HAP-1 (cell line): ENCODE data around the gene UGT1A1.
"Not testable (repeated sequence)": the region's sequence is repeated elsewhere in the genome, so short reads cannot be mapped to it uniquely, and the experiment has no call there.

Experiments used
- DNase-seq, 2 experiments: peaks; one replicate each; pipeline ENCODE4 v3.0.0-alpha.2; 2016 to 2020; ENCODE audit warnings: low spot score in 2 of 2
- H3K27me3 ChIP-seq: fragments of 250-450 bp; sonication (Bioruptor Pico); 2 replicates; pipeline ENCODE4 v1.5.1; 2020; ENCODE audit warnings: low read depth, mild to moderate bottlenecking, moderate library complexity
- H3K36me3 ChIP-seq: fragments of 250-450 bp; sonication (Bioruptor Pico); replicated peaks from 2 replicates; pipeline ENCODE4 v1.5.1; 2020; ENCODE audit warnings: mild to moderate bottlenecking
- H3K4me1 ChIP-seq: fragments of 250-450 bp; sonication (Bioruptor Pico); 2 replicates; pipeline ENCODE4 v1.5.1; 2020; ENCODE audit warnings: mild to moderate bottlenecking
- H3K4me3 ChIP-seq: fragments of 250-450 bp; sonication (Bioruptor Pico); 2 replicates; pipeline ENCODE4 v1.5.1; 2020; ENCODE audit warnings: mild to moderate bottlenecking, moderate library complexity
- H3K9me3 ChIP-seq: fragments of 250-450 bp; sonication (Bioruptor Pico); 2 replicates; pipeline ENCODE4 v1.5.1; 2020; ENCODE audit warnings: mild to moderate bottlenecking, moderate library complexity
- in situ Hi-C: fragments of 300-500 bp; cut with MboI; formaldehyde crosslinking; loops from 3 replicates; pipeline ENCODE4 v1.14.3; 2020; ENCODE audit warnings: low sequenced_read_pairs, inconsistent platforms, mixed read lengths

The UGT1A1 gene

GRCh38 chr2:233760043-233760442 is at the start of gene UGT1A1:
Gene UGT1A1, plus strand, starts transcription at chr2:233760270. Its CDS starts 18 bp downstream, at chr2:233760288.
- Histone ChIP-seq H3K36me3 (no peaks in the 10 kb centered on the region), H3K9me3 (no peaks in the 10 kb centered on the region)
- in situ Hi-C loops: no loop called here

DNA sequence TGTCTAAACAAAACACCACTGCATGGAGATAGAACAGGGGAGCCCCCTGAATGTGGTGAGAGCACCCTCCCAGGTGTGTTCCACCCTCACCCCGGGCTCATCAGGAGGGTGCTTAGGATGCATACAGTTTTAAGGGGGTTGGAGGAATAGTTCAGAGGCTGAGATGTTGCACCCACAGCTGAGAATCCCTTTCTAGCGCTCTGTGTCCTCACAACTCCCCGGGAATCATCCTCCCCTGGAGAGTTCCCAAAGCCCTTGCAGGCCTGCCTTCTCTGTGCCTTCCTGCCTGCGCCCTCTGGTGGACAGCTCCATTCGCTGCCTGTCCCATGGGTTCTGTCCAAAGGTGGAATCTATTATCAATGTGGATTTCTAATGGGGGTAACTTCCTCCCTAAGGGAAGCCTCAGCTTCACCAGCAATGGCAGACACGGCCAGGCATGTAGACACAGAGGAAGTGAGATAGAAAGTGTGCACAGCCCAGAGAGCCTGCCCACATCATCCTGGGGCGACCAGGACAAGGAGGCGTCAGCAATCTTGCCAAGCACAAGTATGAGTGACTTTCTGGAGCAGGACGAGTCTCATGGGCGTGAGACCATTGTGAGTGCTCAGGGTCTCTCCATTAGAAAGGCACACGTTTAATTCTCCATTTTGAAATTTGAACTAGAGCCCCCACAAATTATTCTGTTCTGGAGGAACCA is 48.6 kb upstream of the UGT1A1 start:
- H3K36me3 ChIP-seq: no peaks in the 10 kb centered on the region
- no peak overlapping the region for H3K4me3 ChIP-seq
- H3K9me3 ChIP-seq: no peaks in the 10 kb centered on the region
- H3K27me3 ChIP-seq: no peaks in the 10 kb centered on the region
- H3K4me1 ChIP-seq: peaks cover 23% of the 10 kb centered on the region
- in situ Hi-C loops: loop anchor here (10.0 kb wide), 1 partner anchor 227 kb away; no protein-coding TSS in a partner anchor
- DNase-seq: peak; percentile 87 to 96

More at GRCh38 chr2:233760043-233760442, at the start of gene UGT1A1:
- Histone ChIP-seq H3K4me3 (no peak within 1 kb of the TSS), H3K4me1 (no peaks in the 10 kb centered on the region), H3K27me3 (peaks cover 12% of the 10 kb centered on the region; the same call in 1 of the 2 replicates)
- DNase-seq: no peak

- Histone ChIP-seq H3K9me3 (no peaks in the 10 kb centered on the region), H3K36me3 (no peaks in the 10 kb centered on the region), H3K4me1 (peaks cover 23% of the 10 kb centered on the region), H3K27me3 (no peaks in the 10 kb centered on the region), H3K4me3 (no peak within 1 kb of the TSS)
- no peak for DNase-seq
- in situ Hi-C loops: loop anchor here (10.0 kb wide), 1 partner anchor 228 kb away; no protein-coding TSS in a partner anchor
Measured at GRCh38 chr2:233712611-233713261, 47.3 kb upstream of the UGT1A1 start, which contains the start of gene UGT1A5. Gene UGT1A5, plus strand, starts transcription at chr2:233712907. Its CDS starts 85 bp downstream, at chr2:233712992.

- Histone ChIP-seq H3K9me3 (no peaks in the 10 kb centered on the region), H3K4me3 (no peak overlapping the region), H3K27me3 (no peaks in the 10 kb centered on the region), H3K4me1 (peaks cover 20% of the 10 kb centered on the region), H3K36me3 (no peaks in the 10 kb centered on the region)
- in situ Hi-C loops: loop anchor here (10.0 kb wide), 1 partner anchor 228 kb away; no protein-coding TSS in a partner anchor
- DNase-seq: no peak
Measured at GRCh38 chr2:233713262-233713615, 46.8 kb upstream of the UGT1A1 start.

GRCh38 chr2:233714121-233714520 is 45.9 kb upstream of the UGT1A1 start:
- in situ Hi-C loops: loop anchor here (10.0 kb wide), 1 partner anchor 229 kb away; no protein-coding TSS in a partner anchor
- H3K36me3 ChIP-seq: no peaks in the 10 kb centered on the region
- no peak overlapping the region for H3K4me3 ChIP-seq
- H3K4me1 ChIP-seq: peaks cover 17% of the 10 kb centered on the region
- H3K27me3 ChIP-seq: no peaks in the 10 kb centered on the region
- DNase-seq: no peak
- H3K9me3 ChIP-seq: no peaks in the 10 kb centered on the region

DNA sequence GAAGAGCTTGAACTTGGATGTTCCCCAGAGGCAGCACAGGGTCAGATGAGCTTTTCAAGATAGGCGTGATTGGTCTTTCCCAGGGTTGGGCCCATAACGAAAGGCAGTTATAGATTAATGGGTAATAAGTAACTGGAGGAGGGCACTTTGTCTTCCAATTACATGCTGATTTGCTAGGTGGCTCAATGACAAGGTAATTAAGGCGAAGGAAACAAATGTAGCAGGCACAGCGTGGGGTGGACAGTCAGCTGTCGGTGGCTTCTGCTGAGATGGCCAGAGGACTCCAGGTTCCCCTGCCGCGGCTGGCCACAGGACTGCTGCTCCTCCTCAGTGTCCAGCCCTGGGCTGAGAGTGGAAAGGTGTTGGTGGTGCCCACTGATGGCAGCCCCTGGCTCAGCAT is 41.5 kb upstream of the UGT1A1 start, which contains the start of gene UGT1A4:
Gene UGT1A4, plus strand, starts transcription at position 185 of the 400 bp plus-strand sequence. Its CDS starts 85 bp downstream, at position 270.
- in situ Hi-C loops: loop anchor here (10.0 kb wide), 1 partner anchor 234 kb away; no protein-coding TSS in a partner anchor
- Histone ChIP-seq H3K27me3 (no peaks in the 10 kb centered on the region), H3K4me3 (no peak within 1 kb of the TSS), H3K4me1 (peaks cover 4% of the 10 kb centered on the region; the same call in 1 of the 2 replicates), H3K36me3 (no peaks in the 10 kb centered on the region), H3K9me3 (no peaks in the 10 kb centered on the region; the same call in 1 of the 2 replicates)
- DNase-seq: no peak

DNA sequence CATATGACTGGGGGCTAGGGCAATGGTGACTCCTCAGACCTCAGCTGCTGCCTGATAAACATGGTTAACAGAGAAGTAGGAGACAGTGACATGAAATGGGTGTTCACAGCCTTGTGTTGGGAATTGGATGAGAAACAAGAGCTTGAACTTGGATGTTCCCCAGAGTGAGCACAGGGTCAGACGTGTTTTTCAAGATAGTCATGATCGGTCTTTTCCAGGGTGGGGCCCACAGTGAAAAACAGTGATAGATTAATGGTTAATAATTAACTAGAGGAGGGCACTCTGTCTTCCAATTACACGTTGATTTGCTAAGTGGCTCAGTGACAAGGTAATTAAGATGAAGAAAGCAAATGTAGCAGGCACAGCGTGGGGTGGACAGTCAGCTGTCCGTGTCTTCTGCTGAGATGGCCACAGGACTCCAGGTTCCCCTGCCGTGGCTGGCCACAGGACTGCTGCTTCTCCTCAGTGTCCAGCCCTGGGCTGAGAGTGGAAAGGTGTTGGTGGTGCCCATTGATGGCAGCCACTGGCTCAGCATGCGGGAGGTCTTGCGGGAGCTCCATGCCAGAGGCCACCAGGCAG is 31.3 kb upstream of the UGT1A1 start, which contains the start of gene UGT1A3:
Gene UGT1A3, plus strand, starts transcription at position 320 of the 579 bp plus-strand sequence. Its CDS starts 85 bp downstream, at position 405.
- Histone ChIP-seq H3K27me3 (no peaks in the 10 kb centered on the region), H3K9me3 (no peaks in the 10 kb centered on the region), H3K36me3 (no peaks in the 10 kb centered on the region), H3K4me1 (no peaks in the 10 kb centered on the region), H3K4me3 (no peak within 1 kb of the TSS)
- DNase-seq: no peak
- in situ Hi-C loops: no loop called here

- H3K27me3 ChIP-seq, H3K4me3 ChIP-seq, H3K9me3 ChIP-seq, H3K36me3 ChIP-seq, in situ Hi-C loops, H3K4me1 ChIP-seq, DNase-seq: not testable (repeated sequence)
Measured at GRCh38 chr2:233736868-233737653, 23.0 kb upstream of the UGT1A1 start.

DNA sequence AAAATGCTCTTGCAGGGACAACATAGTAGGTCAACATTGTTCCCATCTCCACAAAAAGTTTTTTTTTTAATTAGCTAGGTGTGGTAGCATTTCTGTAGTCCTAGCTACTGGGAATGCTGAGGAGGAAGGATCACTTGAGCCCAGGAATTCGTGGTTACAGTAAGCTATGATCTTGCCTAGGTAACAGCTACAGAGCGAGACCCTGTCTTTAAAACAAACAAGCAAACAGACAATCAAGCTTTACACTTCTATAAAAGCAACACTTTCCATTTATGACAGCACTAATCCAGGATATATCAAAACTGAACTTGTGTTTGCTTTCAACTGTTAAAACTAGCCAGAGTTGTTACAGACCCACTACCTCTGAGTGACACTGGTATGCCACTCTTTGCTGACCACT is 19.2 kb upstream of the UGT1A1 start:
- Histone ChIP-seq H3K4me3 (no peak overlapping the region), H3K27me3 (no peaks in the 10 kb centered on the region), H3K4me1 (no peaks in the 10 kb centered on the region), H3K36me3 (no peaks in the 10 kb centered on the region), H3K9me3 (no peaks in the 10 kb centered on the region)
- DNase-seq: no peak
- in situ Hi-C loops: no loop called here

DNA sequence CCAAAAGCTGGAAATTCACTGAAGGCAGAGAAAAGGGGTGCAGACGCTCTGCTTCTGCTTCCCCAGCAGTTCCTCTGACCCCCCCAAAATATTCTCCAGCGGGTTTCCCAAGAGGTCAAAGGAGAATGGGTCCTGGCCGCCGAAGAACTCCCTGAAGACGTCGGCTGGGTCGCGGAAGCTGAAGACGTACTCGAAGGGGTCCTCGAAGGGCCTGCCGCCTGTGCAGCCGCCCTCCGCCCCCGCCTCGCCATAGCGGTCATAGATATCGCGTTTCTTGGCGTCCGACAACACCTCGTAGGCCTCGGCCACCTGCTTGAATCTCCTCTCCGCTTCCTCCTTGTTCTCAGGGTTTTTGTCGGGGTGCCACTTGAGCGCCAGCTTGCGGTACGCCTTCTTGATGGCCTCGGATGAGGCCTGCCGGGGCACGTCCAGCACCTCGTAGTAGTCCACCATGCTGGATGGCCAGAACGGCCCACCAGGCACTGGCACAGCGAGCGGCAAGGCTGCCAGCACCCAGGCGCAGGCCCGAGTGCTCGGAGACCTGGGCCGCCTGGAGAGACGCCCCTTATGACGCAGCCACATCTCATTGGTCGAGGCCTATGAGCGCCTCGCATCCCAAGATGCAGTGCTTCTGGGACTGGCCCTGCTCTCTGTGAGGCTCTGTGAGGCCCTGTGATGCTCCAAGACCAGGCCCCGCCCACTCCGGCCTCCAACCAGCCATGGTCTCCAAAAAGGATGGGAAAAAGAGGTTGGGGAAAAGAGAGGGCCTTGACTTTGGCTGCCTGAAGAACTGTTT is 16.4 kb upstream of the UGT1A1 start:
- in situ Hi-C loops: no loop called here
- Histone ChIP-seq H3K27me3 (no peaks in the 10 kb centered on the region), H3K4me3 (no peak overlapping the region)

DNA sequence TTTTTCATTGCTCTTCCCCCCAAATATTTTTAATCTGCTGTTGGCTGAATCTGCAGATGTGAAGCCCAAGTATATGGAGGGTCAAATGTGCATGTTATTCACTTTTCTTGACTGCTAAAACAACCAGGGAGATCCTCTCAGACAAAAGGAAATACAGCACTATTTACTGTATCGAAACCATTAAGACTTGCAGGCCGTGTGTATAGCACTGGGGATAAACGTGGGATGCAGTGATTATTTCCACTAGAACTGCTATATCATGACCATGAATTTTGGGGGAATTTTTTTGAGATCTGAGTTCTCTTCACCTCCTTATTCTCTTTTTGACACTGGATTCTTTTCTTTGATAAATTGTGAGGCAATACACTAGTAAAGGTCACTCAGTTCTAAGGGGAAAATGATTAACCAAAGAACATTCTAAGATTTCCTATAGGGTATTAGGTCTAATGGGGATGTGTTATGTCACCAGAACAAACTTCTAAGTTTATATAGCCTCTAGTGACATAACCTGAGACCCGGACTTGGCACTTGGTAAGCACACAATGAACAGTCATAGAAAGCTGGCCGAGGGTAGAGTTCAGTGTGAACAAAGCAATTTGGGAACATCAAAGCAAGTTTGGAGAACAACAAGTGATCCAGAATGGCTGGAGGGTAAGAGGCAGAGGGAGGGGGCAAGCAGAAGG is 14.9 kb upstream of the UGT1A1 start:
- in situ Hi-C loops: no loop called here
- Histone ChIP-seq H3K36me3 (no peaks in the 10 kb centered on the region), H3K4me3 (no peak overlapping the region), H3K4me1 (no peaks in the 10 kb centered on the region), H3K9me3 (no peaks in the 10 kb centered on the region), H3K27me3 (no peaks in the 10 kb centered on the region)
- no peak for DNase-seq

More for the DNA sequence above, 16.4 kb upstream of the UGT1A1 start:
- H3K4me1 ChIP-seq: no peaks in the 10 kb centered on the region
- no peak for DNase-seq
- no peaks in the 10 kb centered on the region for H3K9me3 ChIP-seq
- no peaks in the 10 kb centered on the region for H3K36me3 ChIP-seq

GRCh38 chr2:233745838-233746237 is 14.2 kb upstream of the UGT1A1 start:
- H3K9me3 ChIP-seq, H3K36me3 ChIP-seq, in situ Hi-C loops, H3K4me3 ChIP-seq, DNase-seq, H3K4me1 ChIP-seq, H3K27me3 ChIP-seq: not testable (repeated sequence)
